ENCODE data around the gene ALKBH5.

DNA sequence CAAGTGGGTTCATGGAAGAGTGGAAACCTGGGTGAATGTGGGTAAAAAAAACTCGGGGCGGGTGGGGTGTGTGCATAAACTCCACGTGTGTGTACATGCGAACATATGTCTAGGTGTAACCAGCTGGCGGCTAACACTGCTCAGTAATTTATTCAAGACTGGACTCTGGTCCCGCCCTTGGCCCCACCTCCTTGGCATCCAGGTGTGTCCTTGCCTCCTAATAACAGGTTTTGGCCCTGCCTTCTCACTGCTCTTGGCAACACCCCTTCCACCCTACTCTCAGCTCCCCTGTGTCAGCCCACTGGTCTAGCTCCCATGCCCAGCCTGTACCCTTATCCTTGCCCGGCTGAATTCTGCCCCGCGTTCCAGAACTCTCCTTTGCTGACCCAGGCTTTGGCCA, 66.6 kb downstream of the ALKBH5 start:
- TF ChIP-seq MYNN (IDR thresholded peaks at IDR 0.05) (no peak), MYNN (CRISPR knock-in tag; IDR thresholded peaks at IDR 0.05) (no peak), CREM (IDR thresholded peaks at IDR 0.05; ENCODE audit: low read depth) (no peak), ZNF778 (CRISPR knock-in tag; IDR thresholded peaks at IDR 0.05) (no peak), ZNF232 (CRISPR knock-in tag; IDR thresholded peaks at IDR 0.05) (no peak), RB1 (IDR thresholded peaks at IDR 0.05; ENCODE audit: low read depth) (no peak), TCF7 (IDR thresholded peaks at IDR 0.05; ENCODE audit: borderline replicate concordance) (no peak), ZNF444 (CRISPR knock-in tag; IDR thresholded peaks at IDR 0.05) (no peak)
- TF ChIP-seq, protein P1, sequence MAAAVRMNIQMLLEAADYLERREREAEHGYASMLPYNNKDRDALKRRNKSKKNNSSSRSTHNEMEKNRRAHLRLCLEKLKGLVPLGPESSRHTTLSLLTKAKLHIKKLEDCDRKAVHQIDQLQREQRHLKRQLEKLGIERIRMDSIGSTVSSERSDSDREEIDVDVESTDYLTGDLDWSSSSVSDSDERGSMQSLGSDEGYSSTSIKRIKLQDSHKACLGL (CRISPR knock-in tag; IDR thresholded peaks at IDR 0.05; ENCODE audit: borderline replicate concordance, poor library complexity, severe bottlenecking) = no peak
